ENCODE results near the gene PLEKHG4. TPM values are rescaled to one million over a fixed set of nuclear protein-coding genes. Genes with fewer than 3 reads are reported as not detected.

The PLEKHG4 gene
- total and polyA plus RNA-seq, 10 of the 15 experiments (the other 5 are each of a cell fraction or from before 2014, with no cell fraction given), result 0.14 to 2.6 (median 0.99) TPM

DNA sequence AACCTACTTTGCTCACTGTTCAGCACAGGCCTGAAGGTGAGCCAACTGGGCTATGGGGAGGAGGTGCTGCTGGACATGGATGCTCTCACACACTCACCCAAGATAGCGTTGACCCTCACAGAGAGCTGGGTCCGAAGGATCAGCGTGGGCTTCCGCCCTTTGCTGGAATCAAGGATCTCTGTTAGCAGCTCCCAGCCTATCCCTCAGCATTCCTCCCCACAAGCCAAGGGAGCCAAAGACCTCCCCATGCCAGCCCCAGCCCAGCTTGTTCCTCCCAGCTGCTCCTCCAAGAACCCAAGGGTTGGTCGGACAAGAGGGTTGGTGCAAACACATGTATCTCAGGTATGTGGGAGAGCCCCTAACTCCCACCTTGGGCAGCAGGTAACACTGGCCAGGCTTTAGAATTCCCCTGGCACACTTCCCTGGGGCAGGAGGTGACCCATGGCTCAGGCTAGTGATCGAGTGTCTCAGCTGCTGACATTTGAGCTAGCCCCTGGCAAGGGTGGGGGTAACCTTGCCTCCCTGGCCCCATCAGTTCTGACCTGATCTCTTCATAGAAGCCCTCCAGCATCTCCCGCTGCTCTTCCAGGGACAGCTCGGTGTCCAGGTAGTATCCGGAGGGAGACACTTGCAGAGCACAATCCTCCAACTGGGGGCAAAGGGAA, 40.4 kb upstream of the PLEKHG4 start:
- no peaks in the 10 kb centered on the region for H3K27me3 ChIP-seq (replicated peaks in 1 of 2; ENCODE audit: control insufficient read depth in 2 of 2, insufficient read depth in 2 of 2, low read length in 1 of 2)
- no peak for FAIRE-seq
- CTCF ChIA-PET, result interaction anchor here (1.5 kb wide), 1 partner anchor 11 kb away, joined by 6 read pairs; the partner anchor contains the start of gene TMEM208
- RAD21 ChIA-PET (ENCODE audit: unreplicated experiment), result no interaction called here
- H3K9me3 ChIP-seq (replicated peaks; ENCODE audit: control insufficient read depth, insufficient read depth, low read length), result no peaks in the 10 kb centered on the region
- no peak overlapping the region for H3K27ac ChIP-seq (ENCODE audit: control insufficient read depth, insufficient read depth)
- ATAC-seq, result no peak
- H3K36me3 ChIP-seq (ENCODE audit: control insufficient read depth in 2 of 2, insufficient read depth in 2 of 2, low read length in 1 of 2), result peaks cover 18 to 30% of the 10 kb centered on the region in 2 experiments; a peak in 3 of 4 replicates
- H3K4me1 ChIP-seq (ENCODE audit: control insufficient read depth, insufficient read depth, low read length), result peaks cover 13% of the 10 kb centered on the region
- in situ Hi-C loops (cut with MboI) (no loop called here), intact Hi-C loops (cut with micrococcal nuclease; ENCODE audit: unreplicated experiment) (no loop called here)
- TF ChIP-seq JUND (IDR thresholded peaks at IDR 0.05; ENCODE audit: low read depth, low read length) (no peak), CREM (IDR thresholded peaks at IDR 0.05; ENCODE audit: low read depth) (no peak), GATAD2B (conservative IDR thresholded peaks at IDR 0.05; ENCODE audit: low read depth) (no peak), CBX5 (IDR thresholded peaks at IDR 0.05; ENCODE audit: low read depth) (no peak)
- no peak overlapping the region for H3K4me3 ChIP-seq
- no peak overlapping the region for H3K4me2 ChIP-seq (ENCODE audit: control insufficient read depth, insufficient read depth)
- 89% methylated on average over 9 of the region's 9 CpGs for WGBS (ENCODE audit: insufficient coverage, insufficient replicate concordance, low lambda C conversion rate, missing lambda C conversion rate)
- SMC1A ChIA-PET (ENCODE audit: uncharacterized antibody, unreplicated experiment), result interaction anchor here (0.7 kb wide), 1 partner anchor 12 kb away, joined by 3 read pairs; no protein-coding TSS in a partner anchor
- no peak overlapping the region for H2AFZ ChIP-seq (ENCODE audit: control insufficient read depth, low read depth, low read length)
- BruUV-seq (replicated peaks), result no TSS peak
- POLR2A ChIA-PET, result interaction anchor here (0.6 to 1.1 kb wide), 2 partner anchors 12 to 371 kb away, joined by 3 to 4 read pairs; partner anchors contain the start of gene TMEM208
- peaks cover 19% of the 10 kb centered on the region for H3K79me2 ChIP-seq (ENCODE audit: control insufficient read depth, insufficient read depth, low read length)
- H3K9ac ChIP-seq (ENCODE audit: control insufficient read depth, insufficient read depth, low read length), result no peak overlapping the region
- DNase-seq (ENCODE audit: low read depth, low spot score), result no peak
- H4K20me1 ChIP-seq (ENCODE audit: control insufficient read depth, insufficient read depth), result no peaks in the 10 kb centered on the region

DNA sequence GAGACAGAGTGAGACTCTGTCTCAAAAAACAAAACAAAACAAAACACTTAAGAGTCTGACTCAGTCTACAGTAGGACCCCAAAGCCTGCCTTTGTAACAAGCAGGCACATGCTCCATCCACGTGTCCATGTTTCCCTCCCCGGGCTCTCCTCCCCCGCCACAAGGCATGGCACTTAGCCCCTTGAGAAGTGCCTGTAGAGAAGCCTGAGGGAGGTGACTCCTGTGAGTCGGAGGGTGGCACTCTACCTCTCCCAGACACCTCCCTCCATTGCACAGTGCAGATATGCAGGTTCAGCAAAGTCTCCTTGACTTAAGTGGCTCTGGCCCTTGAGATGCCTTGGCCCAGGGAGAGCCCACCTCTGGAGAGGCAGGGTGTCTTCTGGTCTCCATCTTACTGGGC, 38.8 kb upstream of the PLEKHG4 start:
- intact Hi-C loops (cut with micrococcal nuclease; ENCODE audit: unreplicated experiment) (no loop called here), in situ Hi-C loops (cut with MboI) (no loop called here)
- H3K79me2 ChIP-seq (ENCODE audit: control insufficient read depth, insufficient read depth, low read length), result peaks cover 33% of the 10 kb centered on the region
- no peaks in the 10 kb centered on the region for H3K9me3 ChIP-seq (replicated peaks; ENCODE audit: control insufficient read depth, insufficient read depth, low read length)
- H4K20me1 ChIP-seq (ENCODE audit: control insufficient read depth, insufficient read depth), result no peaks in the 10 kb centered on the region
- peaks cover 18 to 26% of the 10 kb centered on the region in 2 experiments; a peak in 3 of 4 replicates for H3K36me3 ChIP-seq (ENCODE audit: control insufficient read depth in 2 of 2, insufficient read depth in 2 of 2, low read length in 1 of 2)
- ChIA-PET CTCF (interaction anchor here (0.9 kb wide), 1 partner anchor 14 kb away, joined by 3 read pairs; no protein-coding TSS in a partner anchor), SMC1A (ENCODE audit: uncharacterized antibody, unreplicated experiment) (no interaction called here), POLR2A (no interaction called here), RAD21 (ENCODE audit: unreplicated experiment) (no interaction called here)
- no peak for FAIRE-seq
- ATAC-seq, result no peak
- WGBS (ENCODE audit: insufficient coverage, insufficient replicate concordance, low lambda C conversion rate, missing lambda C conversion rate), result 84% methylated on average over 4 of the region's 4 CpGs
- no peak overlapping the region for H3K4me2 ChIP-seq (ENCODE audit: control insufficient read depth, insufficient read depth)
- DNase-seq (ENCODE audit: low read depth, low spot score), result no peak
- BruUV-seq (replicated peaks), result no TSS peak
- H3K27ac ChIP-seq (ENCODE audit: control insufficient read depth, insufficient read depth), result no peak overlapping the region
- no peak overlapping the region for H3K4me3 ChIP-seq
- no peak overlapping the region for H3K9ac ChIP-seq (ENCODE audit: control insufficient read depth, insufficient read depth, low read length)
- no peak overlapping the region for H2AFZ ChIP-seq (ENCODE audit: control insufficient read depth, low read depth, low read length)
- H3K27me3 ChIP-seq (replicated peaks in 1 of 2; ENCODE audit: control insufficient read depth in 2 of 2, insufficient read depth in 2 of 2, low read length in 1 of 2), result no peaks in the 10 kb centered on the region
- peaks cover 28% of the 10 kb centered on the region for H3K4me1 ChIP-seq (ENCODE audit: control insufficient read depth, insufficient read depth, low read length)
- TF ChIP-seq POLR2AphosphoS2 (IDR thresholded peaks at IDR 0.05; ENCODE audit: low read depth, low read length) (no peak), NR2F1 (conservative IDR thresholded peaks at IDR 0.05) (no peak), STAT1 (conservative IDR thresholded peaks at IDR 0.05) (no peak), KDM1A (IDR thresholded peaks at IDR 0.05; ENCODE audit: borderline replicate concordance) (no peak), BRCA1 (IDR thresholded peaks at IDR 0.05; ENCODE audit: low read depth, low read length) (no peak), HDAC2 (IDR thresholded peaks at IDR 0.05) (no peak), KLF5 (IDR thresholded peaks at IDR 0.05; ENCODE audit: partially characterized antibody) (no peak), SREBF2 (IDR thresholded peaks at IDR 0.05; ENCODE audit: low read length) (no peak), POLR2AphosphoS5 (IDR thresholded peaks at IDR 0.05; ENCODE audit: low read length) (no peak), MEF2B (IDR thresholded peaks at IDR 0.05; ENCODE audit: partially characterized antibody, poor library complexity, severe bottlenecking) (no peak), SREBF1 (IDR thresholded peaks at IDR 0.05; ENCODE audit: low read length) (no peak)
- TF ChIP-seq, protein P1, sequence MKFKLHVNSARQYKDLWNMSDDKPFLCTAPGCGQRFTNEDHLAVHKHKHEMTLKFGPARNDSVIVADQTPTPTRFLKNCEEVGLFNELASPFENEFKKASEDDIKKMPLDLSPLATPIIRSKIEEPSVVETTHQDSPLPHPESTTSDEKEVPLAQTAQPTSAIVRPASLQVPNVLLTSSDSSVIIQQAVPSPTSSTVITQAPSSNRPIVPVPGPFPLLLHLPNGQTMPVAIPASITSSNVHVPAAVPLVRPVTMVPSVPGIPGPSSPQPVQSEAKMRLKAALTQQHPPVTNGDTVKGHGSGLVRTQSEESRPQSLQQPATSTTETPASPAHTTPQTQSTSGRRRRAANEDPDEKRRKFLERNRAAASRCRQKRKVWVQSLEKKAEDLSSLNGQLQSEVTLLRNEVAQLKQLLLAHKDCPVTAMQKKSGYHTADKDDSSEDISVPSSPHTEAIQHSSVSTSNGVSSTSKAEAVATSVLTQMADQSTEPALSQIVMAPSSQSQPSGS (IDR thresholded peaks at IDR 0.05; ENCODE audit: low read length), result no peak
- TF ChIP-seq, protein P2, sequence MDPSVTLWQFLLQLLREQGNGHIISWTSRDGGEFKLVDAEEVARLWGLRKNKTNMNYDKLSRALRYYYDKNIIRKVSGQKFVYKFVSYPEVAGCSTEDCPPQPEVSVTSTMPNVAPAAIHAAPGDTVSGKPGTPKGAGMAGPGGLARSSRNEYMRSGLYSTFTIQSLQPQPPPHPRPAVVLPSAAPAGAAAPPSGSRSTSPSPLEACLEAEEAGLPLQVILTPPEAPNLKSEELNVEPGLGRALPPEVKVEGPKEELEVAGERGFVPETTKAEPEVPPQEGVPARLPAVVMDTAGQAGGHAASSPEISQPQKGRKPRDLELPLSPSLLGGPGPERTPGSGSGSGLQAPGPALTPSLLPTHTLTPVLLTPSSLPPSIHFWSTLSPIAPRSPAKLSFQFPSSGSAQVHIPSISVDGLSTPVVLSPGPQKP (IDR thresholded peaks at IDR 0.05; ENCODE audit: low read depth, low read length), result no peak
